HG03095 (cell line): Measurements from ENCODE around the gene SLC36A1.
A peak's percentile ranks its signal among the peaks of the same experiment; 100 is the strongest.
"Not testable (repeated sequence)": the region's sequence is repeated elsewhere in the genome, so short reads cannot be mapped to it uniquely, and the experiment has no call there.

ENCODE experiments used
- ATAC-seq: cut with Tn5 transposase; IDR thresholded peaks from one replicate; pipeline ENCODE4 v1.9.1; 2021; ENCODE audit warnings: moderate library complexity; ENCODE audit not compliant: unreplicated experiment

SLC36A1 gene

GRCh38 chr5:151483176-151483575 lies 35.8 kb downstream of the SLC36A1 start:
- ATAC-seq = no peak

GRCh38 chr5:151483647-151484046 lies 36.2 kb downstream of the SLC36A1 start:
- no peak for ATAC-seq

- no peak for ATAC-seq
Observed at GRCh38 chr5:151487544-151487943, 40.1 kb downstream of the SLC36A1 start.

GRCh38 chr5:151490627-151491026 lies 43.2 kb downstream of the SLC36A1 start:
- ATAC-seq = no peak

GRCh38 chr5:151491062-151491461 lies 43.7 kb downstream of the SLC36A1 start:
- ATAC-seq = no peak

GRCh38 chr5:151492729-151493128 lies 45.3 kb downstream of the SLC36A1 start:
- ATAC-seq = no peak

GRCh38 chr5:151493665-151494064 lies 46.3 kb downstream of the SLC36A1 start:
- ATAC-seq = no peak

GRCh38 chr5:151495320-151495719 lies 47.9 kb downstream of the SLC36A1 start:
- no peak for ATAC-seq

- ATAC-seq = no peak
Observed at GRCh38 chr5:151496041-151496484, 48.7 kb downstream of the SLC36A1 start.

GRCh38 chr5:151497391-151498002 lies 50.1 kb downstream of the SLC36A1 start:
- ATAC-seq = no peak

GRCh38 chr5:151498395-151499155 lies 51.2 kb downstream of the SLC36A1 start:
- ATAC-seq = no peak

- no peak for ATAC-seq
Observed at GRCh38 chr5:151499501-151500035, 52.2 kb downstream of the SLC36A1 start.

GRCh38 chr5:151504006-151504405 lies 56.6 kb downstream of the SLC36A1 start:
- no peak for ATAC-seq

- ATAC-seq = not testable (repeated sequence)
Observed at GRCh38 chr5:151508308-151508707, 60.9 kb downstream of the SLC36A1 start.

GRCh38 chr5:151509231-151509630 lies 61.8 kb downstream of the SLC36A1 start:
- ATAC-seq = no peak

GRCh38 chr5:151509836-151510235 lies 62.4 kb downstream of the SLC36A1 start:
- no peak for ATAC-seq

GRCh38 chr5:151517122-151517920 lies 69.9 kb downstream of the SLC36A1 start:
- no peak for ATAC-seq

- ATAC-seq = no peak
Observed at GRCh38 chr5:151520294-151520693, 72.9 kb downstream of the SLC36A1 start.

- no peak for ATAC-seq
Observed at GRCh38 chr5:151522226-151522625, 74.8 kb downstream of the SLC36A1 start.

- ATAC-seq = peak; percentile 62
Observed at GRCh38 chr5:151523335-151523734, 75.9 kb downstream of the SLC36A1 start.

GRCh38 chr5:151528153-151528552 lies 80.8 kb downstream of the SLC36A1 start:
- no peak for ATAC-seq
